Activated CD4-positive, alpha-beta T cell treated with anti-CD3 and anti-CD28 coated beads for 36 hours (primary cell): ENCODE results near the gene JAML. TPM values are rescaled to one million over a fixed set of nuclear protein-coding genes. Genes with fewer than 3 reads are reported as not detected.
"Not testable (repeated sequence)": the region's sequence is repeated elsewhere in the genome, so short reads cannot be mapped to it uniquely, and the experiment has no call there.

ENCODE experiments used
- ATAC-seq: fragments of 200-7000 bp; cut with Tn5 transposase; one replicate; pipeline ENCODE4 v1.10.0; 2021; ENCODE audit warnings: mild to moderate bottlenecking, moderate library complexity
- CTCF ChIA-PET: fragments of 350-600 bp; sonication (Branson Sonifier 250); formaldehyde crosslinking; loops from one replicate; lab custom pipeline; 2021; ENCODE audit warnings: antibody characterized with exemption; lab: Charles Lee
- POLR2A ChIA-PET: fragments of 350-600 bp; sonication (Branson Sonifier 250); formaldehyde crosslinking; loops from one replicate; lab custom pipeline; 2021; ENCODE audit warnings: antibody characterized with exemption, inconsistent platforms; lab: Charles Lee
- DNase-seq: peaks from one replicate; pipeline ENCODE4 v3.0.0-alpha.2; 2020
- H3K27ac Mint-ChIP-seq: one replicate; pipeline ENCODE4 v1.8.0; 2021; ENCODE audit warnings: mixed read lengths
- H3K27me3 Mint-ChIP-seq: one replicate; pipeline ENCODE4 v1.8.0; 2021; ENCODE audit warnings: mixed read lengths
- H3K36me3 Mint-ChIP-seq: one replicate; pipeline ENCODE4 v1.8.0; 2021; ENCODE audit warnings: low read depth, mixed read lengths
- H3K4me1 Mint-ChIP-seq: one replicate; pipeline ENCODE4 v1.8.0; 2021; ENCODE audit warnings: mixed read lengths
- H3K4me3 Mint-ChIP-seq: one replicate; pipeline ENCODE4 v1.8.0; 2021; ENCODE audit warnings: mild to moderate bottlenecking, moderate library complexity, mixed read lengths
- H3K9me3 Mint-ChIP-seq: one replicate; pipeline ENCODE4 v1.8.0; 2021; ENCODE audit warnings: low read depth, mixed read lengths
- intact Hi-C, 2 experiments: fragments of 100-400 bp; cut with DNase I in 1 of 2; cut with micrococcal nuclease in 1 of 2; formaldehyde crosslinking; loops; one replicate each; pipeline versions ENCODE4 v1.14.2 to v1.15.1; 2022 to 2024; cut with DNase I, micrococcal nuclease
- total RNA-seq, 2 experiments: library from RNA; stranded (reverse); gene quantifications; one replicate each; pipeline ENCODE4 v1.2.3, GENCODE V29; 2021

The JAML gene
- total RNA-seq, 2 experiments from 2014 or later: 168 to 193 TPM

DNA sequence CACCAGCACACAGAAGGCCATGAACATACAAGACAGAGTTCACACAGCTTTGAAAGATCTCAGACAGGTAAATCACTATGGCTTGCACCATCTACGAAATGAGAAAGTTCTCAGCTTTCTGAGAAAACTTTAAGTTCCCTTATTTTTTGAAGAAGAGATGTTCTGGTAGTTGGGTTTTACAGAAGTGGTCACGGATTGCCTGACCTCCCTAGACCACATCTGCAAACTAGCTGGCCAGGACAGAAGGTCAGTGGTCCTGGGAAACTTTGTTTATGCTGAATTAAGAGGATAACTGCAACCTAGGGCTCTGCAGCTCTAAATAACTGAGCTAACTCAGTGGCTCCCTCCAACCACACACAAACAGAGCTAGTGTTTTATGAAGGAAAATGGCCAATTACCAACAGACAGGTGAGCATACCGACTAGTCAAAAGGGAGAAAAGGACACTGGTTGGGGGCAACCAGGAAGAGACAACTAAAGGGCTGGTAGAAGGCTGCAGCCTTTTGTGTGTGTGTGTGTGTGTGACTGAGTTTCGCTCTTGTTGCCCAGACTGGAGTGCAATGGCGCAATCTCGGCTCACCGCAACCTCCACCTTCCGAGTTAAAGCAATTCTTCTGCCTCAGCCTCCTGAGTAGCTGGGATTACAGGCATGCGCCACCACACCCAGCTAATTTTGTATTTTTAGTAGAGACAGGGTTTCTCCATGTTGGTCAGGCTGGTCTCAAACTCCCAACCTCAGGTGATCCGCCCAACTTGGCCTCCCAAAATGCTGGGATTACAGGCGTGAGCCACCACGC lies 39.8 kb downstream of the JAML start:
- Mint-ChIP-seq H3K4me3 (no peak overlapping the region), H3K4me1 (peaks cover under 1% of the 10 kb centered on the region), H3K27me3 (peaks cover 15% of the 10 kb centered on the region), H3K27ac (no peak overlapping the region), H3K36me3 (no peaks in the 10 kb centered on the region), H3K9me3 (no peaks in the 10 kb centered on the region)
- ATAC-seq: no peak
- CTCF ChIA-PET: interaction anchor here (0.7 to 2.8 kb wide), 4 partner anchors 13 to 111 kb away, joined by 3 to 10 read pairs (median 4); no protein-coding TSS in a partner anchor
- no peak for DNase-seq
- POLR2A ChIA-PET: interaction anchor here (0.7 kb wide), 1 partner anchor 91 kb away, joined by 3 read pairs; no protein-coding TSS in a partner anchor
- intact Hi-C loops: no loop called here

DNA sequence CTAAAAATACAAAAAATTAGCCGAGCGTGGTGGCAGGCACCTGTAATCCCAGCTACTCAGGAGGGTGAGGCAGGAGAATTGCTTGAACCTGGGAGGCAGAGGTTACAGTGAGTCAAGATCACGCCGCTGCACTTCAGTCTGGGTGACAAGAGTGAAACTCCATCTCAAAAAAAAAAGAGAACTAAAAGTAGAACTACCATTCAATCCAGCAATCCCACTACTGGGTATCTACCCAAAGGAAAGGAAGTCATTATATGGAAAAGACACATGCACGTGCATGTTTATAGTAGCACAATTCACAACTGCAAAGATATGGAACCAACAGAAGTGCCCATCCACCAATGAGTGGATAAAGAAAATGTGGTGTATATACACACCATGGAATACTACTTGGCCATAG lies 41.1 kb downstream of the JAML start:
- peaks cover 15% of the 10 kb centered on the region for H3K27me3 Mint-ChIP-seq
- CTCF ChIA-PET: interaction anchor here (0.9 to 2.8 kb wide), 2 partner anchors 12 to 15 kb away, joined by 4 to 10 read pairs; no protein-coding TSS in a partner anchor
- H3K4me3 Mint-ChIP-seq, intact Hi-C loops, DNase-seq, H3K9me3 Mint-ChIP-seq, H3K27ac Mint-ChIP-seq, ATAC-seq, H3K4me1 Mint-ChIP-seq, H3K36me3 Mint-ChIP-seq: not testable (repeated sequence)
- POLR2A ChIA-PET: interaction anchor here (0.5 kb wide), 1 partner anchor 325 kb away, joined by 3 read pairs; no protein-coding TSS in a partner anchor

DNA sequence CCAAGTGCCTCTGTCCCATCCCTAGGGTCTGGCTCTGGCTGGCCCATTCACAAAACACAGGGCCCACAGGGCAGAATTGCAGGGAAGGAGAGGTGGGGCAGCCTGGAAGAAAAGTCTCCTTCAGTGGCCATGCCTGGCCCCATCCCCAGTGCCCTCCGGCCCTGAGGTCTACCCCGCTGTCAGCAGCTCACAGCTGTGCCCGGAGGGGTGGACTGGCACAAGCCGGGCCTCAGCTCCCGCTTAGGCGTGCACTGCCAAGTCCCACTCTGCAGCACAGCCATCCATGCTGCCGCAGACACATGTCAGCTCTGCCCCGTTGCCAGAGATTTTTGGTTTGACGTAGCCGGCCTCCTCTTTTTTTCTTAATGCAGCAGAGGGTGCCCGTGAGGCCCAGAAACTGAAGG lies 44.5 kb downstream of the JAML start:
- Mint-ChIP-seq H3K27me3 (peaks cover 11% of the 10 kb centered on the region), H3K4me3 (no peak overlapping the region), H3K36me3 (no peaks in the 10 kb centered on the region), H3K4me1 (peaks cover 4% of the 10 kb centered on the region), H3K27ac (no peak overlapping the region), H3K9me3 (no peaks in the 10 kb centered on the region)
- intact Hi-C loops: no loop called here
- CTCF ChIA-PET: interaction anchor here (0.5 to 4.2 kb wide), 7 partner anchors 9 to 363 kb away, joined by 3 to 39 read pairs (median 4); no protein-coding TSS in a partner anchor
- ATAC-seq: peak; percentile 65
- POLR2A ChIA-PET: no interaction called here
- DNase-seq: peak; percentile 49

DNA sequence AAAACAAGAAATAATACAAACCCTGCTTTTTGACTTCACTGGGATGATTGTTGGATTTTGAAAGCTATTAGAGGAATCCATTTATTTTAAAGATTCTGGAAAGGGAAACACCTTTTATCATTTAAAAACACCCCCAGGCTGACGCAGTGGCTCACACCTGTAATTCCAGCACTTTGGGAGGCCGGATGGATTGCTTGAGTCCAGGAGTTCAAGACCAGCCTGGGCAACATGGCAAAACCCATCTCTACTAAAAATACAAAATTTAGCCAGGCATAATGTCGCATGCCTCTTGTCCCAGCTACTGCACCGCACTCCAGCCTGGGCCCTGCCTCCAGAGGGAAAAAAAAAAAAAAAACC lies 48.1 kb downstream of the JAML start:
- intact Hi-C loops: no loop called here
- CTCF ChIA-PET: no interaction called here
- ATAC-seq: no peak

GRCh38 chr11:118175993-118176777 lies 48.6 kb downstream of the JAML start, which contains the start of gene SCN2B:
Gene SCN2B (minus strand): TSS chr11:118176639. CDS start chr11:118176431, 208 bp downstream.
- H3K27me3 Mint-ChIP-seq: peaks cover 6% of the 10 kb centered on the region
- no peaks in the 10 kb centered on the region for H3K9me3 Mint-ChIP-seq
- DNase-seq: no peak
- ATAC-seq: no peak
- peaks cover 4% of the 10 kb centered on the region for H3K4me1 Mint-ChIP-seq
- intact Hi-C loops: no loop called here
- no peak within 1 kb of the TSS for H3K4me3 Mint-ChIP-seq
- CTCF ChIA-PET: interaction anchor here (0.5 kb wide), 1 partner anchor 89 kb away, joined by 3 read pairs; no protein-coding TSS in a partner anchor
- POLR2A ChIA-PET: no interaction called here
- no peaks in the 10 kb centered on the region for H3K36me3 Mint-ChIP-seq
- no peak within 1 kb of the TSS for H3K27ac Mint-ChIP-seq

More for the DNA sequence above, 48.1 kb downstream of the JAML start:
- Mint-ChIP-seq H3K4me3 (no peak overlapping the region), H3K27me3 (peaks cover 6% of the 10 kb centered on the region), H3K9me3 (no peaks in the 10 kb centered on the region), H3K27ac (no peak overlapping the region), H3K36me3 (no peaks in the 10 kb centered on the region), H3K4me1 (peaks cover 4% of the 10 kb centered on the region)
- POLR2A ChIA-PET: no interaction called here
- no peak for DNase-seq

DNA sequence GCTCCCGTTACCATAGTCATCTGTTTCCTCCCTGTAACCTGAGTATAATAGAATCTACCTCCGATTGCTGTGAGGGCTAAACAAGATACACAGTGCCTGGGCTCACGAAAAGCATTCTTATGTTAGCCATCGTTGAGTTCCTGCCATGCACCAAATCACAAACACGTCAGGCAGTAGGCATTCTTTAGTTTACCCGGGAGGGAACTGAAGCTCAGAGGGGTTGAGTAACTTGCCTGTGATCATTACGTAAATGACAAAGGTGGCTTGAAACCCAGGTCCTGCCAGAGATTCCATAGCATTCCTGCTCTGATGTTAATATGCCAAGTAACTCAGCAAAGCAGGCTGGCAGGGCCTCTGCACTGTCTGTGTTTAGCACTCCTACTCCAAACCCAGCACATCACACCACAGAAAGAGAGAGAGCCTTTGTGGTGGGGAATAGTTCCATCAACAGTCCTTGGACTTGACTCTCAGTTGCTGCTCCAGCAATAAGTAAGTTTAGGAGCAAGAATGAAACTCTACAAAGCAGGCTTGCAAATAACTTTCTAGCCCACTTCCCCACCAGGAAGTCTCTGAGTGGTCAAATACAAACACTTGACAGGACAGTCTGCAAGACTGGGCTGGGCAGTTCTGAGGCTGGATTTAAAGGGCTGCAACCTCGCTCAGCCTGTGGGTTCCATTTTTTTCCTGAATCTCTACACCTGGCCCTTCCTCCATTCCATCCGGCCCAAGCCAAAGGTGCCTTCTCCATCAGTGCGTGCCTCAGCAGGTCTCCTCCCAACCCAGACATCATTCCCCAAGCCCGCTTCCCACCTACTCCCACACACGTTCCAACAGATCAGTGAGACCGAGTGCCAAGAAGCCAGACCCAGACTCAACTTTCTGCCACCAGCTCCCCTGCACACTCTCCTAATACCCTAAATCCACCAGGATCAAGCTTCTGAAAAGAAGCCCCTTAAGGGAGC lies 49.5 kb downstream of the JAML start:
- Mint-ChIP-seq H3K4me3 (no peak overlapping the region), H3K36me3 (no peaks in the 10 kb centered on the region), H3K27me3 (peaks cover 6% of the 10 kb centered on the region), H3K27ac (no peak overlapping the region), H3K4me1 (peaks cover 4% of the 10 kb centered on the region), H3K9me3 (no peaks in the 10 kb centered on the region)
- ATAC-seq (no peak), DNase-seq (no peak)
- ChIA-PET POLR2A (no interaction called here), CTCF (interaction anchor here (0.5 to 6.6 kb wide), 2 partner anchors 29 to 121 kb away, joined by 3 to 120 read pairs; no protein-coding TSS in a partner anchor)
- intact Hi-C loops: no loop called here

DNA sequence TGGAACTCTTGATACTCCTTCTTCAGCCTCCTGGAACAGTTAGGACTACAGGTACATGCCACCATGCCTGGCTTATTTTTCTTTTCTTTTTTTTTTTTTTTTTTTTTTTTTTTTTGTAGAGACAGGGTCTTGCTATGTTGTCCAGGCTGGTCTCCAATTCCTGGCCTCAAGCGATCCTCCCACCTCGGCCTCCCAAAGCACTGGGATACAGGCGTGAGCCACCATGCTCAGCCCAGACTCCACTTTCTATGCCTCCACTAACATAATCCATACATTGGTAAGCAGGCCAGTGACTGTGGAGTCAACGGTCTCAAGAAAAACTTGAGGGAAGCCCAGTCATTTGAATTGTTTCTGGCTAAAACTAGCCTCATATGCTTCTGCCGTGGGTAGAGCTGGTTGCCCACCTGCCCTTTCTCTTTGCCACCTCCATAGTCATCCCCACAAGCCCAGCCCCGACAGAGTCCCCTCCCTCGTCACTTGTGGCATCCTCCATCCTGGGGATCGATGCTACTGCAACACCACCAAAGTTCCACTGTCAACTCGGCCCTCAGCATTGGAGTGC lies 50.7 kb downstream of the JAML start:
- H3K36me3 Mint-ChIP-seq: no peaks in the 10 kb centered on the region
- POLR2A ChIA-PET: no interaction called here
- DNase-seq (no peak), ATAC-seq (no peak)
- H3K4me1 Mint-ChIP-seq: no peaks in the 10 kb centered on the region
- intact Hi-C loops: no loop called here
- H3K27ac Mint-ChIP-seq: no peak overlapping the region
- H3K27me3 Mint-ChIP-seq: peaks cover 6% of the 10 kb centered on the region
- CTCF ChIA-PET: interaction anchor here (0.5 to 6.6 kb wide), 2 partner anchors 15 to 27 kb away, joined by 3 to 120 read pairs; no protein-coding TSS in a partner anchor
- no peak overlapping the region for H3K4me3 Mint-ChIP-seq
- no peaks in the 10 kb centered on the region for H3K9me3 Mint-ChIP-seq

GRCh38 chr11:118172356-118172755 lies 52.5 kb downstream of the JAML start:
- Mint-ChIP-seq H3K9me3 (no peaks in the 10 kb centered on the region), H3K27me3 (peaks cover 6% of the 10 kb centered on the region), H3K4me3 (no peak overlapping the region), H3K27ac (no peak overlapping the region), H3K36me3 (no peaks in the 10 kb centered on the region), H3K4me1 (no peaks in the 10 kb centered on the region)
- ATAC-seq (no peak), DNase-seq (no peak)
- POLR2A ChIA-PET: interaction anchor here (0.7 kb wide), 1 partner anchor 21 kb away, joined by 3 read pairs; no protein-coding TSS in a partner anchor
- CTCF ChIA-PET: interaction anchor here (0.5 to 6.6 kb wide), 42 partner anchors 8 to 775 kb away, joined by 3 to 120 read pairs (median 4); partner anchors contain the start of genes MPZL2 and SCN4B
- intact Hi-C loops: no loop called here

DNA sequence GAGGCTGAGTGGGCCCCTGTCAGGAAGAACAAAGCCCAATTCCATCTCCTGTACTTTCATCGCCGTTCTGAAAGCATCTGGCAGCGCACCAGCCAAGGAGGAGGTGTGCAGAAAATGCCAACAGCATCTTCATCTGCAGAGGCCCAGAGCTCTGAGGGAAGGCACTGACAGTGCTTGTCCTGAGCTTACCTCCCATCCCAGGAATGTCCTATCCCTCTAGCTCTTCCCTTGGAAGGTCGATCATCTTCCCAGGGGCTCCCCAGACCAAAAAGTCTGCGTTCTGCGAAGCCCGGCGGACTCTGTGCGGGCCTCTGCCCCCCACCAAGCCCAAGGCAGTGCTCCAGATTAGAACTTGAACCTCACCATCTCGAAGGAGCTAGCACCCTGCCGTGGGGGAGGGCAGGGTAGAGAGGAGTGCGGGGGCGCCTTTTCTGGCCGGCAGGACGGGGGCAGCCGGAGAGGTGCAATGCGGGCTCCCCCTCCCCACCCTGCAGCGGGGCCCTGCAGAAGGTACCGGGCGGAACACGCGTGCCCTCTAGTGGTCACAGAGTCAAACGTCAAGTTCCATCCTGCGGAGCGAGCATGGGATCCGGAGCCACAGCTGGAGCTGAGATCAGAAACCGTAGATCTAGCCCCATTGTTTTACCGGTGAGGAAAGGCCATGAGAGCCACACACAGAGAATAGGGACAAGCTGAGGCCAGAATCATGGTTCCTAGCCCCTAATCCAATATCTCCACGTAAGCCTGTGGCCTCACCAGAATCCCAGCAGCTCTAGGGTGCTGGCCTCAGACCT lies 53.3 kb downstream of the JAML start:
- H3K4me3 Mint-ChIP-seq: no peak overlapping the region
- no peaks in the 10 kb centered on the region for H3K4me1 Mint-ChIP-seq
- intact Hi-C loops: loop anchor here (1.0 kb wide), 2 partner anchors 26 to 364 kb away; no protein-coding TSS in a partner anchor
- H3K27me3 Mint-ChIP-seq: peaks cover 6% of the 10 kb centered on the region
- peak; percentile 95 for ATAC-seq
- no peaks in the 10 kb centered on the region for H3K36me3 Mint-ChIP-seq
- H3K9me3 Mint-ChIP-seq: no peaks in the 10 kb centered on the region
- ChIA-PET CTCF (interaction anchor here (0.5 to 6.6 kb wide), 56 partner anchors 8 to 776 kb away, joined by 3 to 120 read pairs (median 4); partner anchors contain the start of genes ATP5MG, CD3E, MPZL2 and SCN4B), POLR2A (interaction anchor here (0.7 kb wide), 1 partner anchor 20 kb away, joined by 3 read pairs; no protein-coding TSS in a partner anchor)
- no peak overlapping the region for H3K27ac Mint-ChIP-seq
- peak; percentile 91 for DNase-seq
